Activated CD4-positive, alpha-beta T cell treated with anti-CD3 and anti-CD28 coated beads for 36 hours (primary cell): Measurements from ENCODE around the gene CTNND2. TPM values are rescaled to one million over a fixed set of nuclear protein-coding genes. Genes with fewer than 3 reads are reported as not detected.

Source experiments
- ATAC-seq: fragments of 200-7000 bp; cut with Tn5 transposase; one replicate; pipeline ENCODE4 v1.10.0; 2021; ENCODE audit warnings: mild to moderate bottlenecking, moderate library complexity
- CTCF ChIA-PET: fragments of 350-600 bp; sonication (Branson Sonifier 250); formaldehyde crosslinking; loops from one replicate; lab custom pipeline; 2021; ENCODE audit warnings: antibody characterized with exemption; lab: Charles Lee
- POLR2A ChIA-PET: fragments of 350-600 bp; sonication (Branson Sonifier 250); formaldehyde crosslinking; loops from one replicate; lab custom pipeline; 2021; ENCODE audit warnings: antibody characterized with exemption, inconsistent platforms; lab: Charles Lee
- DNase-seq: peaks from one replicate; pipeline ENCODE4 v3.0.0-alpha.2; 2020
- H3K27ac Mint-ChIP-seq: one replicate; pipeline ENCODE4 v1.8.0; 2021; ENCODE audit warnings: mixed read lengths
- H3K27me3 Mint-ChIP-seq: one replicate; pipeline ENCODE4 v1.8.0; 2021; ENCODE audit warnings: mixed read lengths
- H3K36me3 Mint-ChIP-seq: one replicate; pipeline ENCODE4 v1.8.0; 2021; ENCODE audit warnings: low read depth, mixed read lengths
- H3K4me1 Mint-ChIP-seq: one replicate; pipeline ENCODE4 v1.8.0; 2021; ENCODE audit warnings: mixed read lengths
- H3K4me3 Mint-ChIP-seq: one replicate; pipeline ENCODE4 v1.8.0; 2021; ENCODE audit warnings: mild to moderate bottlenecking, moderate library complexity, mixed read lengths
- H3K9me3 Mint-ChIP-seq: one replicate; pipeline ENCODE4 v1.8.0; 2021; ENCODE audit warnings: low read depth, mixed read lengths
- intact Hi-C, 2 experiments: fragments of 100-400 bp; cut with DNase I in 1 of 2; cut with micrococcal nuclease in 1 of 2; formaldehyde crosslinking; loops; one replicate each; pipeline versions ENCODE4 v1.14.2 to v1.15.1; 2022 to 2024; cut with DNase I, micrococcal nuclease
- total RNA-seq, 2 experiments: library from RNA; stranded (reverse); gene quantifications; one replicate each; pipeline ENCODE4 v1.2.3, GENCODE V29; 2021

Gene CTNND2
- total RNA-seq, 2 experiments from 2014 or later, result not detected

- H3K9me3 Mint-ChIP-seq, result no peaks in the 10 kb centered on the region
- POLR2A ChIA-PET, result no interaction called here
- H3K27ac Mint-ChIP-seq, result no peak overlapping the region
Observed at GRCh38 chr5:10941900-10942299, 962.3 kb downstream of the CTNND2 start.

GRCh38 chr5:10936081-10936855, 968.0 kb downstream of the CTNND2 start:
- H3K4me3 Mint-ChIP-seq, result no peak overlapping the region
- ATAC-seq (no peak), DNase-seq (no peak)
- CTCF ChIA-PET, result no interaction called here
- H3K27ac Mint-ChIP-seq, result no peak overlapping the region
- intact Hi-C loops, result no loop called here
- no peaks in the 10 kb centered on the region for H3K9me3 Mint-ChIP-seq
- H3K36me3 Mint-ChIP-seq, result no peaks in the 10 kb centered on the region
- no peaks in the 10 kb centered on the region for H3K4me1 Mint-ChIP-seq
- peaks cover 5% of the 10 kb centered on the region for H3K27me3 Mint-ChIP-seq
- POLR2A ChIA-PET, result no interaction called here

More at GRCh38 chr5:10941900-10942299, 962.3 kb downstream of the CTNND2 start:
- ATAC-seq (no peak), DNase-seq (no peak)
- CTCF ChIA-PET, result no interaction called here
- H3K4me3 Mint-ChIP-seq, result no peak overlapping the region
- H3K4me1 Mint-ChIP-seq, result no peaks in the 10 kb centered on the region
- no peaks in the 10 kb centered on the region for H3K27me3 Mint-ChIP-seq
- H3K36me3 Mint-ChIP-seq, result no peaks in the 10 kb centered on the region
- intact Hi-C loops, result no loop called here

- no peaks in the 10 kb centered on the region for H3K36me3 Mint-ChIP-seq
- no peaks in the 10 kb centered on the region for H3K4me1 Mint-ChIP-seq
Observed at GRCh38 chr5:10935536-10935935, 968.7 kb downstream of the CTNND2 start.

GRCh38 chr5:10934783-10935355, 969.4 kb downstream of the CTNND2 start:
- Mint-ChIP-seq H3K27ac (no peak overlapping the region), H3K36me3 (no peaks in the 10 kb centered on the region), H3K4me1 (no peaks in the 10 kb centered on the region), H3K9me3 (peaks cover 4% of the 10 kb centered on the region), H3K4me3 (no peak overlapping the region), H3K27me3 (peaks cover 5% of the 10 kb centered on the region)
- DNase-seq, result no peak
- ChIA-PET POLR2A (no interaction called here), CTCF (no interaction called here)
- intact Hi-C loops, result no loop called here
- no peak for ATAC-seq

More at GRCh38 chr5:10935536-10935935, 968.7 kb downstream of the CTNND2 start:
- Mint-ChIP-seq H3K9me3 (no peaks in the 10 kb centered on the region), H3K27me3 (peaks cover 5% of the 10 kb centered on the region), H3K4me3 (no peak overlapping the region), H3K27ac (no peak overlapping the region)
- ChIA-PET POLR2A (no interaction called here), CTCF (no interaction called here)
- no peak for ATAC-seq
- intact Hi-C loops, result no loop called here
- DNase-seq, result no peak

GRCh38 chr5:10933121-10933520, 971.1 kb downstream of the CTNND2 start:
- no peaks in the 10 kb centered on the region for H3K36me3 Mint-ChIP-seq
- no peak overlapping the region for H3K4me3 Mint-ChIP-seq
- ChIA-PET CTCF (no interaction called here), POLR2A (no interaction called here)
- peaks cover 9% of the 10 kb centered on the region for H3K9me3 Mint-ChIP-seq
- peaks cover 5% of the 10 kb centered on the region for H3K27me3 Mint-ChIP-seq
- intact Hi-C loops, result no loop called here
- no peaks in the 10 kb centered on the region for H3K4me1 Mint-ChIP-seq
- ATAC-seq, result no peak
- no peak for DNase-seq
- no peak overlapping the region for H3K27ac Mint-ChIP-seq

- intact Hi-C loops, result no loop called here
- Mint-ChIP-seq H3K27me3 (peaks cover 5% of the 10 kb centered on the region), H3K9me3 (peaks cover 9% of the 10 kb centered on the region)
Observed at GRCh38 chr5:10932426-10932825, 971.8 kb downstream of the CTNND2 start.

GRCh38 chr5:10927608-10928007, 976.6 kb downstream of the CTNND2 start:
- intact Hi-C loops, result no loop called here
- Mint-ChIP-seq H3K27me3 (peaks cover 9% of the 10 kb centered on the region), H3K4me1 (no peaks in the 10 kb centered on the region), H3K4me3 (no peak overlapping the region), H3K27ac (no peak overlapping the region), H3K9me3 (peaks cover 9% of the 10 kb centered on the region), H3K36me3 (no peaks in the 10 kb centered on the region)
- ChIA-PET CTCF (no interaction called here), POLR2A (no interaction called here)
- DNase-seq (no peak), ATAC-seq (no peak)

More at GRCh38 chr5:10932426-10932825, 971.8 kb downstream of the CTNND2 start:
- DNase-seq (no peak), ATAC-seq (no peak)
- Mint-ChIP-seq H3K27ac (no peak overlapping the region), H3K36me3 (no peaks in the 10 kb centered on the region), H3K4me1 (no peaks in the 10 kb centered on the region), H3K4me3 (no peak overlapping the region)
- ChIA-PET CTCF (no interaction called here), POLR2A (no interaction called here)

- Mint-ChIP-seq H3K4me1 (no peaks in the 10 kb centered on the region), H3K27ac (no peak overlapping the region), H3K36me3 (no peaks in the 10 kb centered on the region), H3K9me3 (no peaks in the 10 kb centered on the region), H3K27me3 (peaks cover 12% of the 10 kb centered on the region), H3K4me3 (no peak overlapping the region)
- intact Hi-C loops, result no loop called here
- CTCF ChIA-PET, result no interaction called here
- no peak for ATAC-seq
- POLR2A ChIA-PET, result no interaction called here
- DNase-seq, result no peak
Observed at GRCh38 chr5:10923310-10923709, 980.9 kb downstream of the CTNND2 start.
